Smooth muscle cell (in vitro differentiated cells): ENCODE measurements around the gene GLT1D1. TPM values are rescaled to one million over a fixed set of nuclear protein-coding genes. Genes with fewer than 3 reads are reported as not detected.

Experiments used
- DNase-seq: peaks from one replicate; lab custom pipeline; 2025; ENCODE audit not compliant: unreplicated experiment; lab: John Stamatoyannopoulos, UW
- H2AFZ ChIP-seq: fragments of 200-600 bp; sonication (generic); 2 replicates; pipeline ENCODE4 v1.6.0; 2016; ENCODE audit warnings: antibody characterized with exemption, low read depth, mild to moderate bottlenecking
- H3F3A ChIP-seq: fragments of 200-600 bp; sonication (generic); 2 replicates; pipeline ENCODE4 v1.6.0; 2017; ENCODE audit warnings: antibody characterized with exemption, low read depth
- H3K27ac ChIP-seq: fragments of 200-600 bp; sonication (generic); 2 replicates; pipeline ENCODE4 v1.5.1; 2016; ENCODE audit warnings: low read depth, mild to moderate bottlenecking
- H3K27me3 ChIP-seq: fragments of 200-600 bp; sonication (generic); 2 replicates; pipeline ENCODE4 v1.6.1; 2016; ENCODE audit warnings: low read depth, mild to moderate bottlenecking
- H3K36me3 ChIP-seq: fragments of 200-600 bp; sonication (generic); 2 replicates; pipeline ENCODE4 v1.5.1; 2016; ENCODE audit warnings: low read depth
- H3K4me1 ChIP-seq: fragments of 200-600 bp; sonication (generic); 2 replicates; pipeline ENCODE4 v1.5.1; 2016; ENCODE audit warnings: low read depth
- H3K4me2 ChIP-seq: fragments of 200-600 bp; sonication (generic); 2 replicates; pipeline ENCODE4 v1.6.0; 2016; ENCODE audit warnings: mild to moderate bottlenecking
- H3K4me3 ChIP-seq: fragments of 200-600 bp; sonication (generic); 2 replicates; pipeline ENCODE4 v1.5.1; 2016; ENCODE audit warnings: mild to moderate bottlenecking
- H3K79me2 ChIP-seq: fragments of 200-600 bp; sonication (generic); 2 replicates; pipeline ENCODE4 v1.6.0; 2016; ENCODE audit warnings: low read depth, mild to moderate bottlenecking
- H3K9ac ChIP-seq: fragments of 200-600 bp; sonication (generic); 2 replicates; pipeline ENCODE4 v1.6.0; 2016; ENCODE audit warnings: low read depth
- H3K9me3 ChIP-seq: fragments of 200-600 bp; sonication (generic); replicated peaks from 2 replicates; pipeline ENCODE4 v1.5.1; 2016; ENCODE audit warnings: low read depth
- H4K20me1 ChIP-seq: fragments of 200-600 bp; sonication (generic); 2 replicates; pipeline ENCODE4 v1.6.0; 2016; ENCODE audit warnings: low read depth
- WGBS: methylation state at CpG from one replicate; pipeline ENCODE4 v1.1.7; 2016; ENCODE audit warnings: low lambda C conversion rate; 5-methylcytosine and 5-hydroxymethylcytosine counted together
- polyA plus RNA-seq: library from polyadenylated mRNA; unstranded; fragments of >200 nt; fragmentation: Nextera tagmentation; extraction: Ambion mirVana; gene quantifications from 2 replicates; pipeline ENCODE4 v1.2.1, GENCODE V29; 2016
- total RNA-seq: library from RNA; depleted of rRNA; stranded (reverse); fragments of >200 nt; gene quantifications from 2 replicates; pipeline ENCODE4 v1.2.3, GENCODE V29; 2014
- TF ChIP-seq, protein P1 (sequence below): fragments of 200-600 bp; sonication (generic); IDR thresholded peaks from 2 replicates; pipeline ENCODE4 v1.5.1; 2017; ENCODE audit warnings: borderline replicate concordance, mild to moderate bottlenecking, antibody characterized with exemption; ENCODE audit not compliant: insufficient read depth, poor library complexity, severe bottlenecking

Gene GLT1D1
- total and polyA plus RNA-seq, 2 experiments from 2014 or later, result 0.07 to 0.18 TPM

DNA sequence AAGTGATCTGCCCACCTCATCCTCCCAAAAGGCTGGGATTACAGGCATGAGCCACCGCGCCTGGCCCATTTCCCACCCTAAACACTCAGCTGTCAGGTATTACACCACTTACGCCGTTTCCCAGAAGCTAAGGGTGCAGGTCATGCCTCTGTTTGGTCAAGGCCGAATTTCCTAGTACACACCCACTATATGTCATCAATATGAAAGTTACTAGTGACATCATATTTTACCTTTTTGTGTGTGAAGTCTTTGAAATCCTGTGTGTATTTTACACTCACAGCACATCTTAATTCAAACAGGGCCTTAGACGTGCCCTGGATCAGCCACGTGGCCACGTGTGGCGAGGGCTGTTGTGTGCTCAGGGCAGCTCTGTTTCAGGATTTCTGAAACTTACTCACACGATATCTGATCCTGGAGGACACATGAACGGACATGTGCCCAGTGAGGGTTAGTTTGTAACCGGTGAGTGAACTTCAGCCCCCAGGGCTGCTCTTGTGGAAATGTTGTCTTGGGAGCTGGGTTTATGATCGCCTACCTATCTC is 51.8 kb downstream of the GLT1D1 start:
- Histone ChIP-seq H3F3A (no peaks in the 10 kb centered on the region), H3K9me3 (no peaks in the 10 kb centered on the region), H3K27me3 (no peaks in the 10 kb centered on the region), H3K79me2 (no peaks in the 10 kb centered on the region), H3K27ac (no peak overlapping the region), H3K36me3 (no peaks in the 10 kb centered on the region), H2AFZ (no peak overlapping the region), H3K4me1 (no peaks in the 10 kb centered on the region), H3K4me2 (no peak overlapping the region), H3K4me3 (no peak overlapping the region), H4K20me1 (no peaks in the 10 kb centered on the region), H3K9ac (no peak overlapping the region)
- no peak for DNase-seq
- TF ChIP-seq, protein P1, sequence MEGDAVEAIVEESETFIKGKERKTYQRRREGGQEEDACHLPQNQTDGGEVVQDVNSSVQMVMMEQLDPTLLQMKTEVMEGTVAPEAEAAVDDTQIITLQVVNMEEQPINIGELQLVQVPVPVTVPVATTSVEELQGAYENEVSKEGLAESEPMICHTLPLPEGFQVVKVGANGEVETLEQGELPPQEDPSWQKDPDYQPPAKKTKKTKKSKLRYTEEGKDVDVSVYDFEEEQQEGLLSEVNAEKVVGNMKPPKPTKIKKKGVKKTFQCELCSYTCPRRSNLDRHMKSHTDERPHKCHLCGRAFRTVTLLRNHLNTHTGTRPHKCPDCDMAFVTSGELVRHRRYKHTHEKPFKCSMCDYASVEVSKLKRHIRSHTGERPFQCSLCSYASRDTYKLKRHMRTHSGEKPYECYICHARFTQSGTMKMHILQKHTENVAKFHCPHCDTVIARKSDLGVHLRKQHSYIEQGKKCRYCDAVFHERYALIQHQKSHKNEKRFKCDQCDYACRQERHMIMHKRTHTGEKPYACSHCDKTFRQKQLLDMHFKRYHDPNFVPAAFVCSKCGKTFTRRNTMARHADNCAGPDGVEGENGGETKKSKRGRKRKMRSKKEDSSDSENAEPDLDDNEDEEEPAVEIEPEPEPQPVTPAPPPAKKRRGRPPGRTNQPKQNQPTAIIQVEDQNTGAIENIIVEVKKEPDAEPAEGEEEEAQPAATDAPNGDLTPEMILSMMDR, result no peak
- WGBS, result 91% methylated on average over 13 of the region's 13 CpGs

DNA sequence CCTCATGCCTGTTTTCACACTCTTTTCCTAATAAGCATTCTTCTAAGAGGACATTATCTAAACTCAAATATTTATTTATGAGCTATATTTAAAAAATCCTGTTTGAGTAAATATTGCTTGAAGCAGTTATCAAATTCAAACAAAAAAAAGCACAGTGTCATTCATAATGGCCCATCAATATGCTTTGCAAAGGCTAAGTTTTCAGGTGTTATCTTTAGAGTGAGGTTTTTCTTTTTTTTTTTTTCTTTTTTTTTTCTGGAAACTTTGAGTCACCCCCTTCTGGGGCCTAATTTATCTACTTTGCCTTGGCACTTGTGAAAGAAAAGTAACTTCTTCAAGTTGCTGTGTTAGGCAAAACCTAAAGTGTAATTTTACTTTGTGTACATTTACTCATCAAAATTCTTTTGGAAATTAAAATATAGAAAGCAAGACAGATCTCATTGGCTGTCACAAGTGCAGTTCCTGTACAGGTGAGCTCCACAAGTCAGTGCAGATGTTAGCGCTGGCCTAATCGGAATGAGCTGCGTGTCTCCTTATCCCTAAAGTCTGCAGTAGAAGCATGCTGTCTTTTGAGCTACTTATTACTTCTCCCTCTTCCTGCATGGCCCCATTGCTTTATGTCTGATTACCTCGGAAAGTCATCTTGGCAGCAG is 53.3 kb downstream of the GLT1D1 start:
- no peak for DNase-seq
- Histone ChIP-seq H3K9me3 (no peaks in the 10 kb centered on the region), H3K27ac (no peak overlapping the region), H3K36me3 (no peaks in the 10 kb centered on the region), H3F3A (no peaks in the 10 kb centered on the region), H3K4me2 (no peak overlapping the region), H3K4me3 (no peak overlapping the region), H4K20me1 (no peaks in the 10 kb centered on the region), H2AFZ (no peak overlapping the region), H3K27me3 (no peaks in the 10 kb centered on the region), H3K79me2 (no peaks in the 10 kb centered on the region), H3K9ac (no peak overlapping the region), H3K4me1 (no peaks in the 10 kb centered on the region)
- 97% methylated on average over 4 of the region's 4 CpGs for WGBS
- TF ChIP-seq, protein P1, result no peak

DNA sequence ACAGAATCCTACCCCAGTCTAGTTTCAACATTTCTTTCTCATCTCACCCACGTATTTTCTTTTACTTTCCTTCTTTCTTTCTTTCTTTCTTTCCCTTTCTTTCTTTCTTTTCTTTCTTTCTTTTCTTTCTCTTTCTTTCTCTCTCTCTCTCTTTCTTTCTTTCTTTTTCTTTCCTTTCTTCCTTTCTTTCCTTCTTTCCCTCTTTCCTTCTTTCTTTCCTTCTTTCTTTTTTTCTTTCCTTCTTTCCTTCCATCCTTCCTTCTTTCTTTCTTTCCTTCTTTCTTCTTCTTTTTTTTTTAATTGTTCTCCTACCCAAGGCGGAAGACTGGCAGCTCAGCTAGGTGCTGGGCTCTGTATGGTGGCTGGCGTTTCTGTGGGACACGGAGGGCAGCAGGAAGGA is 55.0 kb downstream of the GLT1D1 start:
- Histone ChIP-seq H3K9me3 (no peaks in the 10 kb centered on the region), H3K4me1 (no peaks in the 10 kb centered on the region), H3K4me3 (no peak overlapping the region), H3K27me3 (no peaks in the 10 kb centered on the region), H3K36me3 (no peaks in the 10 kb centered on the region), H2AFZ (no peak overlapping the region), H3K9ac (no peak overlapping the region), H3K79me2 (no peaks in the 10 kb centered on the region), H4K20me1 (no peaks in the 10 kb centered on the region), H3F3A (no peaks in the 10 kb centered on the region), H3K4me2 (no peak overlapping the region), H3K27ac (no peak overlapping the region)
- TF ChIP-seq, protein P1, result no peak
- no peak for DNase-seq
- WGBS, result 85% methylated on average over 4 of the region's 4 CpGs

- TF ChIP-seq, protein P1, result no peak
- DNase-seq, result no peak
- Histone ChIP-seq H3K4me3 (no peak overlapping the region), H3K27me3 (no peaks in the 10 kb centered on the region), H3K4me2 (no peak overlapping the region), H3K36me3 (no peaks in the 10 kb centered on the region), H4K20me1 (no peaks in the 10 kb centered on the region), H2AFZ (no peak overlapping the region), H3K9me3 (no peaks in the 10 kb centered on the region), H3K9ac (no peak overlapping the region), H3K4me1 (no peaks in the 10 kb centered on the region), H3F3A (no peaks in the 10 kb centered on the region), H3K79me2 (no peaks in the 10 kb centered on the region), H3K27ac (no peak overlapping the region)
- WGBS, result 95% methylated on average over 1 of the region's 1 CpG
These were observed 56.4 kb downstream of the GLT1D1 start for GRCh38 chr12:128909653-128910052.
